ENCODE data around the gene PREP. TPM values are rescaled to one million over a fixed set of nuclear protein-coding genes. Genes with fewer than 3 reads are reported as not detected.

Gene PREP
- total and polyA plus RNA-seq, 8 donors, result 11.0 to 53.3 (median 18.1) TPM

- intact Hi-C loops (cut with DNase I; ENCODE audit: low total_unique reads), result no loop called here
- 50 to 78% (median 64%) methylated on average over 10 of the region's 10 CpGs for WGBS, 5 donors
- peak in 1 of 3 donors; percentile 57 for TF ChIP-seq POLR2AphosphoS5 (IDR thresholded peaks at IDR 0.05)
- TF ChIP-seq POLR2A (IDR thresholded peaks at IDR 0.05), result no peak
- Histone ChIP-seq H3K4me3 (no peak overlapping the region), H3K36me3 (peaks cover 0 to 49% (median 38%) of the 10 kb centered on the region in 4 donors), H3K27me3 (no peaks in the 10 kb centered on the region), H3K27ac (peak overlapping the region in 3 of 5 donors; percentile 3 to 52 (median 40)), H3K9me3 (no peaks in the 10 kb centered on the region), H3K4me1 (peaks cover 0 to 4% (median 0%) of the 10 kb centered on the region in 4 donors)
- peak in 1 of 2 donors; percentile 65 for DNase-seq
These were observed 43.2 kb downstream of the PREP start for GRCh38 chr6:105359419-105360370.

- Histone ChIP-seq H3K36me3 (peaks cover 3 to 38% (median 32%) of the 10 kb centered on the region in 4 donors), H3K9me3 (no peaks in the 10 kb centered on the region), H3K27ac (no peak overlapping the region), H3K27me3 (no peaks in the 10 kb centered on the region), H3K4me1 (peaks cover 0 to 4% (median 0%) of the 10 kb centered on the region in 4 donors), H3K4me3 (no peak overlapping the region)
- 91 to 100% (median 97%) methylated on average over 1 of the region's 1 CpG for WGBS, 5 donors
- intact Hi-C loops (cut with DNase I; ENCODE audit: low total_unique reads), result no loop called here
- no peak for TF ChIP-seq POLR2A (IDR thresholded peaks at IDR 0.05)
- TF ChIP-seq EP300 (IDR thresholded peaks at IDR 0.05), result no peak
- DNase-seq, result no peak
These were observed 45.7 kb downstream of the PREP start for GRCh38 chr6:105357165-105357564.

GRCh38 chr6:105352037-105352617, 50.8 kb downstream of the PREP start:
- Histone ChIP-seq H3K9me3 (no peaks in the 10 kb centered on the region), H3K27me3 (no peaks in the 10 kb centered on the region), H3K4me1 (no peaks in the 10 kb centered on the region), H3K36me3 (peaks cover 9 to 62% (median 51%) of the 10 kb centered on the region in 4 donors), H3K4me3 (no peak overlapping the region), H3K27ac (no peak overlapping the region)
- WGBS, 5 donors, result 76 to 96% (median 83%) methylated on average over 4 of the region's 4 CpGs
- no peak for DNase-seq
- TF ChIP-seq POLR2AphosphoS5 (IDR thresholded peaks at IDR 0.05), result no peak
- no peak for TF ChIP-seq EP300 (IDR thresholded peaks at IDR 0.05)
- TF ChIP-seq CTCF (IDR thresholded peaks at IDR 0.05), result no peak
- no peak for TF ChIP-seq POLR2A (IDR thresholded peaks at IDR 0.05)
- intact Hi-C loops (cut with DNase I; ENCODE audit: low total_unique reads), result no loop called here

GRCh38 chr6:105348897-105349296, 54.0 kb downstream of the PREP start:
- H3K27ac ChIP-seq, result no peak overlapping the region
- no peak overlapping the region for H3K4me3 ChIP-seq
- TF ChIP-seq CTCF (IDR thresholded peaks at IDR 0.05) (no peak), POLR2AphosphoS5 (IDR thresholded peaks at IDR 0.05) (no peak), POLR2A (IDR thresholded peaks at IDR 0.05) (no peak), EP300 (IDR thresholded peaks at IDR 0.05) (no peak)
- DNase-seq, result no peak
- intact Hi-C loops (cut with DNase I; ENCODE audit: low total_unique reads), result no loop called here
- H3K9me3 ChIP-seq, result no peaks in the 10 kb centered on the region
- no peaks in the 10 kb centered on the region for H3K27me3 ChIP-seq
- WGBS, 5 donors, result 90 to 100% (median 93%) methylated on average over 1 of the region's 1 CpG
- peaks cover 0 to 9% (median 3%) of the 10 kb centered on the region in 4 donors for H3K4me1 ChIP-seq
- peaks cover 9 to 59% (median 57%) of the 10 kb centered on the region in 4 donors for H3K36me3 ChIP-seq

GRCh38 chr6:105346052-105346451, 56.8 kb downstream of the PREP start:
- no peak for TF ChIP-seq EP300 (IDR thresholded peaks at IDR 0.05)
- H3K9me3 ChIP-seq, result no peaks in the 10 kb centered on the region
- H3K36me3 ChIP-seq, result peaks cover 0 to 41% (median 36%) of the 10 kb centered on the region in 4 donors
- intact Hi-C loops (cut with DNase I; ENCODE audit: low total_unique reads), result no loop called here
- peaks cover 0 to 9% (median 3%) of the 10 kb centered on the region in 4 donors for H3K4me1 ChIP-seq
- no peak for DNase-seq
- H3K27ac ChIP-seq, result no peak overlapping the region
- H3K4me3 ChIP-seq, result no peak overlapping the region
- WGBS, 5 donors, result 42 to 59% (median 55%) methylated on average over 3 of the region's 3 CpGs
- no peaks in the 10 kb centered on the region for H3K27me3 ChIP-seq
